Measurements from ENCODE around the gene CHIT1.
A peak's percentile ranks its signal among the peaks of the same experiment; 100 is the strongest.
"Not testable (repeated sequence)": the region's sequence is repeated elsewhere in the genome, so short reads cannot be mapped to it uniquely, and the experiment has no call there.

CHIT1 gene

DNA sequence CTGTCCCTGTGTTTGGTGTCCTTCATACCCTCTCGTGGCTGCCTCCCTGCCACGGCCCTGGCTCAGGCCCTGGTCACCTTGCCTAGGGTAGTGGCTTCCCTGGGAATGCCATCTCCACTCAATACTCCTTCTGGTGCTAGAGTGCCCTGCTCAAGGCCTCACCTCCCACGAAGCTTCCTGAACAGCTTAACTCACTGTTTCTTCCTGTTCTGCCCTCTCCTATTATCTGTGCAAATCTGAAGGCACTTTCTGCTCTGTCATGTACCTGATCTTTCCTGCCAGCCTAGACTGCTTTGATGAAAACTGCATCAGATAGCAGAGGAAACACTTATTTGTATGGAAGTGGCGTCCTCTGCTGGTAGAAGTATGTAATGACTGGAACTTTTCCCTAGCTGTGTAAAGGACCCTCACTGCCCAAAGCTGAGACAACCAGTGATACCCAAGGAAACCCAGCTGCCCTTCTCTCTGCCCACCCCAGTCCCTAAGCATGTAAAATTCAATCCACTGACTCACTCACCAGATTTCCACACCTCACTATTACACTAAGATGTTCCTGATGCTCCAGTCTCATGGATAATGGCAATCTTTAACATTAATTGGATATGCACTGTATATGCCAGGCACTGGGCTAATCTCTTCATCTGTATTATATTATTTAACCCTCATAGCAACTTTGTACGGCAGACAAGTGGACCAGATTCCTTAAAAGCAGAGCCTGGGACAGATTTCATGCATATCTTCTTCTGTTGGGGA lies 39.6 kb upstream of the CHIT1 start:
- Histone ChIP-seq H3K36me3 (no peaks in the 10 kb centered on the region), H3K4me2 (peak overlapping the region; percentile 23 to 63 (median 36); a peak in 19 of 22 replicates), H3K4me1 (peaks cover 55 to 73% (median 69%) of the 10 kb centered on the region in 10 experiments), H3K4me3 (no peak overlapping the region), H3K9ac (peak overlapping the region in 5 of 11 experiments; percentile 4 to 54 (median 32); a peak in 6 of 22 replicates), H4K20me1 (no peaks in the 10 kb centered on the region), H3K27ac (peak overlapping the region in 8 of 11 experiments; percentile 4 to 68 (median 36); a peak in 12 of 22 replicates), H3K27me3 (no peaks in the 10 kb centered on the region), H3K9me3 (replicated peaks in 1 of 11) (no peaks in the 10 kb centered on the region)
- TF ChIP-seq Cebpa-rat (IDR thresholded peaks at IDR 0.05), result no peak

- peaks cover 56 to 69% (median 65%) of the 10 kb centered on the region in 10 experiments for H3K4me1 ChIP-seq
Observed at GRCh38 chr1:203267912-203268311, 38.4 kb upstream of the CHIT1 start.

GRCh38 chr1:203267347-203267846 lies 37.9 kb upstream of the CHIT1 start:
- Histone ChIP-seq H4K20me1 (no peaks in the 10 kb centered on the region), H3K27me3 (no peaks in the 10 kb centered on the region), H3K4me2 (peak overlapping the region; percentile 64 to 93 (median 85)), H3K9me3 (replicated peaks in 1 of 11) (no peaks in the 10 kb centered on the region), H3K36me3 (no peaks in the 10 kb centered on the region), H3K9ac (peak overlapping the region; percentile 65 to 81 (median 74)), H3K4me3 (peak overlapping the region; percentile 47 to 75 (median 58)), H3K27ac (peak overlapping the region; percentile 6 to 79 (median 66); a peak in 20 of 22 replicates), H3K4me1 (peaks cover 51 to 64% (median 60%) of the 10 kb centered on the region in 10 experiments)
- TF ChIP-seq Cebpa-rat (IDR thresholded peaks at IDR 0.05), result no peak; a peak in 1 of 22 replicates

More at GRCh38 chr1:203267912-203268311, 38.4 kb upstream of the CHIT1 start:
- Histone ChIP-seq H3K9ac (peak overlapping the region; percentile 65 to 81 (median 74); a peak in 19 of 22 replicates), H3K36me3 (no peaks in the 10 kb centered on the region), H3K4me2 (peak overlapping the region; percentile 64 to 93 (median 85)), H3K27me3 (no peaks in the 10 kb centered on the region), H3K27ac (peak overlapping the region in 10 of 11 experiments; percentile 6 to 79 (median 70); a peak in 18 of 22 replicates), H3K4me3 (peak overlapping the region; percentile 47 to 75 (median 58)), H3K9me3 (replicated peaks in 1 of 11) (no peaks in the 10 kb centered on the region), H4K20me1 (no peaks in the 10 kb centered on the region)
- no peak for TF ChIP-seq Cebpa-rat (IDR thresholded peaks at IDR 0.05)

GRCh38 chr1:203266140-203266539 lies 36.7 kb upstream of the CHIT1 start:
- peak overlapping the region in 9 of 11 experiments; percentile 6 to 57 (median 42); a peak in 12 of 22 replicates for H3K4me2 ChIP-seq
- H3K4me3 ChIP-seq; H4K20me1 ChIP-seq; H3K27me3 ChIP-seq; H3K27ac ChIP-seq; H3K36me3 ChIP-seq; H3K9ac ChIP-seq; H3K9me3 ChIP-seq (replicated peaks in 1 of 11): not testable (repeated sequence)
- H3K4me1 ChIP-seq, result peaks cover 38 to 51% (median 47%) of the 10 kb centered on the region in 10 experiments

DNA sequence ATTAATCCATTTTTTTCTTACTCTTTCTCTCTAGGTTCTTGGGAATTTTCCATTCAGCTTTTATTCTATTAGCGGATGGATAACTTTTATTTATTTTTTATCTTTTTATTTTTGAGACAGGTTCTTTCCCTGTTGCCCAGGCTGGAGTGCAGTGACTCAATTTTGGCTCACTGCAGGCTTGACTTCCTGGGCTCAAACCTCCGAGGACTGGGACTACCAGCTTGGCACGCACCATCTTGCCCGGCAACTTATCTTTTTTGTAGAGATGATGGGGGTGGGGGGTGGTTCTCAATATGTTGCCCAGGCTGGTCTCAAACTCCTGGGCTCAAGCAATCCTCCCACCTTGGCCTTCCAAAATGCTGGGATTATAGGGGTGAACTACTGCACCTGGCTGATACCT lies 36.1 kb upstream of the CHIT1 start:
- H3K4me3 ChIP-seq, result no peak overlapping the region
- H4K20me1 ChIP-seq, result no peaks in the 10 kb centered on the region
- no peaks in the 10 kb centered on the region for H3K36me3 ChIP-seq
- no peak overlapping the region for H3K9ac ChIP-seq
- no peak overlapping the region for H3K27ac ChIP-seq
- TF ChIP-seq Cebpa-rat (IDR thresholded peaks at IDR 0.05), result no peak
- no peaks in the 10 kb centered on the region for H3K9me3 ChIP-seq (replicated peaks in 1 of 11)
- peaks cover 32 to 45% (median 41%) of the 10 kb centered on the region in 10 experiments for H3K4me1 ChIP-seq
- H3K4me2 ChIP-seq, result peak overlapping the region in 9 of 11 experiments; percentile 6 to 57 (median 42); a peak in 12 of 22 replicates
- no peaks in the 10 kb centered on the region for H3K27me3 ChIP-seq

- Histone ChIP-seq H3K9ac (no peak overlapping the region), H3K4me2 (peak overlapping the region in 2 of 11 experiments; percentile 22 to 24; a peak in 1 of 22 replicates), H4K20me1 (no peaks in the 10 kb centered on the region), H3K9me3 (replicated peaks in 1 of 11) (no peaks in the 10 kb centered on the region), H3K4me3 (no peak overlapping the region), H3K36me3 (no peaks in the 10 kb centered on the region), H3K27ac (no peak overlapping the region), H3K4me1 (peaks cover 18 to 31% (median 27%) of the 10 kb centered on the region in 10 experiments), H3K27me3 (no peaks in the 10 kb centered on the region)
- TF ChIP-seq Cebpa-rat (IDR thresholded peaks at IDR 0.05), result no peak
Observed at GRCh38 chr1:203264052-203264501, 34.6 kb upstream of the CHIT1 start.

GRCh38 chr1:203263496-203263895 lies 34.0 kb upstream of the CHIT1 start:
- no peaks in the 10 kb centered on the region for H3K36me3 ChIP-seq
- no peaks in the 10 kb centered on the region for H3K27me3 ChIP-seq
- H3K9ac ChIP-seq, result no peak overlapping the region
- peaks cover 14 to 26% (median 22%) of the 10 kb centered on the region in 10 experiments for H3K4me1 ChIP-seq
- H3K27ac ChIP-seq, result no peak overlapping the region
- H3K4me2 ChIP-seq, result peak overlapping the region in 8 of 11 experiments; percentile 8 to 31 (median 23); a peak in 12 of 22 replicates
- TF ChIP-seq Cebpa-rat (IDR thresholded peaks at IDR 0.05), result no peak
- no peaks in the 10 kb centered on the region for H4K20me1 ChIP-seq
- no peak overlapping the region for H3K4me3 ChIP-seq
- no peaks in the 10 kb centered on the region for H3K9me3 ChIP-seq (replicated peaks in 1 of 11)

DNA sequence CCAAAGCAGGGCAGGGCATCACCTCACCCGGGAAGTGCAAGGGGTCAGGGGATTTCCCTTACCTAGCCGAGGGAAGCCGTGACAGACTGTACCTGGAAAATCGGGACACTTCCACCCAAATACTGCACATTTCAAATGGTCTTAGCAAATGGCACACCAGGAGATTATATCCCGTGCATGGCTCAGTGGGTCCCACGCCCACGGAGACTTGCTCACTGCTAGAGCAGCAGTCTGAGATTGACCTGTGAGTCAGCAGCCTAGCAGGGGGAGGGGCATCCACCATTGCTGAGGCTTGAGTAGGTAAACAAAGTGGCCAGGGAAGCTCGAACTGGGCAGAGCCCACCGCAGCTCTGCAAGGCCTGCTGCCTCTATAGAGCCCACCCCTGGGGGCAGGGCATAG lies 27.2 kb upstream of the CHIT1 start:
- peaks cover 0 to 40% (median 12%) of the 10 kb centered on the region in 11 experiments; a peak in 13 of 22 replicates for H3K9me3 ChIP-seq (replicated peaks in 1 of 11)
- not testable (repeated sequence) for H3K4me3 ChIP-seq, H3K4me2 ChIP-seq, H3K36me3 ChIP-seq, H3K4me1 ChIP-seq, H3K27me3 ChIP-seq, H4K20me1 ChIP-seq, H3K27ac ChIP-seq, H3K9ac ChIP-seq

DNA sequence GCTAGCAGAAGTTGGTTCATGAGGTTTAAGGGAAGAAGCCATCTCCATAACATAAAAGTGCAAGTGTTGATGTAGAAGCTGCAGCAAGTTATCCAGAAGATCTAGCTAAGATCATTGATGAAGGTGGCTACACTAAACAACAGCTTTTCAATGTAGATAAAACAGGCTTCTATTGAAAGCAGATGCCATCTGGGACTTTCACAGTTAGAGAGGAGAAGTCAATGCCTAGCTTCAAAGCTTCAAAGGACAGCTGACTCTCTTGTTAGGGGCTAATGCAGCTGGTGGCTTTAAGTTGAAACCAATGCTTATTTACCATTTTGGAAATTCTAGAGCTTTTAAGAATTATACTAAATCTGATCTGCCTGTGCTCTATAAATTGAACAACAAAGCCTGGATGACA lies 25.3 kb upstream of the CHIT1 start:
- H3K27ac ChIP-seq, H4K20me1 ChIP-seq, H3K36me3 ChIP-seq, H3K27me3 ChIP-seq, H3K4me2 ChIP-seq, H3K4me1 ChIP-seq, H3K9ac ChIP-seq, H3K4me3 ChIP-seq: not testable (repeated sequence)
- peaks cover 0 to 40% (median 12%) of the 10 kb centered on the region in 11 experiments; a peak in 13 of 22 replicates for H3K9me3 ChIP-seq (replicated peaks in 1 of 11)

Data from BLaER1 treated with 17β-estradiol and CSF1 and Interleukin-3, amounts not matched to agents 10 nM and 100 nM (cell line).